K562 (cell line): Measurements from ENCODE around the gene LRRC8E. TPM values are rescaled to one million over a fixed set of nuclear protein-coding genes. Genes with fewer than 3 reads are reported as not detected.
A peak's percentile ranks its signal among the peaks of the same experiment; 100 is the strongest.

Experiments
- DIDO1 ChIP-seq: fragments of 450-650 bp; IDR thresholded peaks from 2 replicates; pipeline ENCODE4 v1.6.1; 2016; ENCODE audit warnings: low read depth, missing biosample characterization, missing genetic modification characterization
- EHMT2 ChIP-seq: fragments of 450-650 bp; IDR thresholded peaks from 2 replicates; pipeline ENCODE4 v1.6.1; 2018; ENCODE audit warnings: antibody characterized with exemption
- ETV5 ChIP-seq: sonication (generic); formaldehyde crosslinking; IDR thresholded peaks from 2 replicates; pipeline ENCODE4 v1.4.0; 2020; ENCODE audit warnings: low read depth, mild to moderate bottlenecking, missing genetic modification reagents
- ETV6 ChIP-seq, 3 experiments: fragments of 150-350 bp in 1 of 3; sonication (generic) in 1 of 3; formaldehyde crosslinking in 1 of 3; IDR thresholded peaks; 2 replicates each; pipeline versions ENCODE4 v1.6.1 to v1.8.0; 2014 to 2022; ENCODE audit warnings: borderline replicate concordance in 2 of 3, low read depth in 2 of 3, antibody characterized with exemption in 1 of 3, low read length in 1 of 3, mild to moderate bottlenecking in 1 of 3, missing genetic modification reagents in 1 of 3
- KLF16 ChIP-seq: IDR thresholded peaks from 2 replicates; pipeline ENCODE4 v1.6.1; 2016; ENCODE audit warnings: antibody characterized with exemption
- LARP7 ChIP-seq: fragments of 450-650 bp; IDR thresholded peaks from 2 replicates; pipeline ENCODE4 v1.6.1; 2016
- NFXL1 ChIP-seq: fragments of 450-650 bp; formaldehyde crosslinking; IDR thresholded peaks from 2 replicates; pipeline ENCODE4 v1.4.0; 2021; ENCODE audit warnings: mild to moderate bottlenecking
- PHF8 ChIP-seq: fragments of 200-600 bp; sonication (generic); IDR thresholded peaks from 2 replicates; pipeline ENCODE4 v1.6.1; 2012; ENCODE audit warnings: mixed run types, mild to moderate bottlenecking, inconsistent platforms, low read length, moderate library complexity, borderline replicate concordance
- PML ChIP-seq: IDR thresholded peaks from 2 replicates; pipeline ENCODE4 v1.6.1; 2012; ENCODE audit warnings: low read length, inconsistent platforms
- TEAD4 ChIP-seq, 2 experiments: sonication (generic) in 1 of 2; formaldehyde crosslinking in 1 of 2; IDR thresholded peaks; 2 replicates each; pipeline versions ENCODE4 v1.6.1 to v1.8.0; 2012 to 2022; ENCODE audit warnings: borderline replicate concordance in 1 of 2, inconsistent platforms in 1 of 2, low read length in 1 of 2, mild to moderate bottlenecking in 1 of 2, missing genetic modification reagents in 1 of 2
- polyA plus RNA-seq, 8 experiments: library from polyadenylated mRNA; depleted of rRNA in 4 of 8; stranded (reverse) in 5 of 8; unstranded in 3 of 8; fragments of >200 nt; fragmentation: Nextera tagmentation in 2 of 8; fragmentation: Illumina TruSeq in 1 of 8; extraction: Ambion mirVana in 2 of 8; extraction: Trizol in 1 of 8; gene quantifications; 2 replicates each; pipeline versions ENCODE4 v1.2.1 to v1.2.3, GENCODE V29; 2011 to 2014; ENCODE audit warnings: inconsistent platforms in 1 of 8, missing spikeins in 1 of 8
- total RNA-seq, 7 experiments: library from RNA; depleted of rRNA in 6 of 7; stranded (reverse); fragments of >200 nt in 6 of 7; fragmentation: Illumina TruSeq in 2 of 7; extraction: Trizol in 2 of 7; gene quantifications; 2 replicates each; pipeline versions ENCODE4 v1.2.1 to v1.2.3, GENCODE V29; 2011 to 2021; ENCODE audit warnings: low replicate concordance in 1 of 7
- TF ChIP-seq, protein P1 (sequence below): fragments of 200-800 bp; sonication (Bioruptor generic); IDR thresholded peaks from 2 replicates; pipeline ENCODE4 v1.6.1; 2017; ENCODE audit warnings: missing genetic modification characterization, missing compliant biosample characterization
- TF ChIP-seq, protein P2 (sequence below): fragments of 250-450 bp; sonication (Bioruptor Pico); IDR thresholded peaks from 2 replicates; pipeline ENCODE4 v1.8.0; 2022; ENCODE audit warnings: inconsistent platforms, mild to moderate bottlenecking, moderate library complexity, borderline replicate concordance
- TF ChIP-seq, protein P3 (sequence below): fragments of 450-650 bp; IDR thresholded peaks from 2 replicates; pipeline ENCODE4 v1.6.1; 2016; ENCODE audit warnings: mild to moderate bottlenecking

LRRC8E gene
- total and polyA plus RNA-seq, 9 of the 15 experiments (the other 6 are each of a cell fraction or from before 2014, with no cell fraction given): 0.08 to 5.7 (median 3.5) TPM; not detected in 1

- TF ChIP-seq, protein P1, sequence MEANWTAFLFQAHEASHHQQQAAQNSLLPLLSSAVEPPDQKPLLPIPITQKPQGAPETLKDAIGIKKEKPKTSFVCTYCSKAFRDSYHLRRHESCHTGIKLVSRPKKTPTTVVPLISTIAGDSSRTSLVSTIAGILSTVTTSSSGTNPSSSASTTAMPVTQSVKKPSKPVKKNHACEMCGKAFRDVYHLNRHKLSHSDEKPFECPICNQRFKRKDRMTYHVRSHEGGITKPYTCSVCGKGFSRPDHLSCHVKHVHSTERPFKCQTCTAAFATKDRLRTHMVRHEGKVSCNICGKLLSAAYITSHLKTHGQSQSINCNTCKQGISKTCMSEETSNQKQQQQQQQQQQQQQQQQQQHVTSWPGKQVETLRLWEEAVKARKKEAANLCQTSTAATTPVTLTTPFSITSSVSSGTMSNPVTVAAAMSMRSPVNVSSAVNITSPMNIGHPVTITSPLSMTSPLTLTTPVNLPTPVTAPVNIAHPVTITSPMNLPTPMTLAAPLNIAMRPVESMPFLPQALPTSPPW (CRISPR knock-in tag): peak; percentile 64; the same call in 1 of the 2 replicates
- TF ChIP-seq ETV6 (IDR thresholded peaks at IDR 0.05; ENCODE audit: borderline replicate concordance in 1 of 2, low read depth in 2 of 2, low read length in 1 of 2): no peak
- TF ChIP-seq ETV6 (CRISPR knock-in tag; IDR thresholded peaks at IDR 0.05; ENCODE audit: borderline replicate concordance): no peak
- TF ChIP-seq ETV5: peak; percentile 32; the same call in 1 of the 2 replicates
- no peak for TF ChIP-seq NFXL1
- no peak for TF ChIP-seq DIDO1 (tag)
- TF ChIP-seq PHF8: peak; percentile 82; the same call in 1 of the 2 replicates
- no peak for TF ChIP-seq LARP7
- TF ChIP-seq KLF16: no peak
- TF ChIP-seq TEAD4 (IDR thresholded peaks at IDR 0.05; ENCODE audit: low read length): no peak
- TF ChIP-seq TEAD4 (CRISPR knock-in tag; IDR thresholded peaks at IDR 0.05; ENCODE audit: borderline replicate concordance): no peak
- TF ChIP-seq, protein P2, sequence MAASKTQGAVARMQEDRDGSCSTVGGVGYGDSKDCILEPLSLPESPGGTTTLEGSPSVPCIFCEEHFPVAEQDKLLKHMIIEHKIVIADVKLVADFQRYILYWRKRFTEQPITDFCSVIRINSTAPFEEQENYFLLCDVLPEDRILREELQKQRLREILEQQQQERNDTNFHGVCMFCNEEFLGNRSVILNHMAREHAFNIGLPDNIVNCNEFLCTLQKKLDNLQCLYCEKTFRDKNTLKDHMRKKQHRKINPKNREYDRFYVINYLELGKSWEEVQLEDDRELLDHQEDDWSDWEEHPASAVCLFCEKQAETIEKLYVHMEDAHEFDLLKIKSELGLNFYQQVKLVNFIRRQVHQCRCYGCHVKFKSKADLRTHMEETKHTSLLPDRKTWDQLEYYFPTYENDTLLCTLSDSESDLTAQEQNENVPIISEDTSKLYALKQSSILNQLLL (CRISPR knock-in tag): no peak
- TF ChIP-seq, protein P3, sequence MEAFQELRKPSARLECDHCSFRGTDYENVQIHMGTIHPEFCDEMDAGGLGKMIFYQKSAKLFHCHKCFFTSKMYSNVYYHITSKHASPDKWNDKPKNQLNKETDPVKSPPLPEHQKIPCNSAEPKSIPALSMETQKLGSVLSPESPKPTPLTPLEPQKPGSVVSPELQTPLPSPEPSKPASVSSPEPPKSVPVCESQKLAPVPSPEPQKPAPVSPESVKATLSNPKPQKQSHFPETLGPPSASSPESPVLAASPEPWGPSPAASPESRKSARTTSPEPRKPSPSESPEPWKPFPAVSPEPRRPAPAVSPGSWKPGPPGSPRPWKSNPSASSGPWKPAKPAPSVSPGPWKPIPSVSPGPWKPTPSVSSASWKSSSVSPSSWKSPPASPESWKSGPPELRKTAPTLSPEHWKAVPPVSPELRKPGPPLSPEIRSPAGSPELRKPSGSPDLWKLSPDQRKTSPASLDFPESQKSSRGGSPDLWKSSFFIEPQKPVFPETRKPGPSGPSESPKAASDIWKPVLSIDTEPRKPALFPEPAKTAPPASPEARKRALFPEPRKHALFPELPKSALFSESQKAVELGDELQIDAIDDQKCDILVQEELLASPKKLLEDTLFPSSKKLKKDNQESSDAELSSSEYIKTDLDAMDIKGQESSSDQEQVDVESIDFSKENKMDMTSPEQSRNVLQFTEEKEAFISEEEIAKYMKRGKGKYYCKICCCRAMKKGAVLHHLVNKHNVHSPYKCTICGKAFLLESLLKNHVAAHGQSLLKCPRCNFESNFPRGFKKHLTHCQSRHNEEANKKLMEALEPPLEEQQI: no peak
- TF ChIP-seq PML: no peak
- no peak for TF ChIP-seq EHMT2
These were observed at the start of gene LRRC8E (continued) for GRCh38 chr19:7888145-7888825.
